Activated CD4-positive, alpha-beta T cell treated with anti-CD3 and anti-CD28 coated beads for 36 hours (primary cell): ENCODE measurements around the gene ASPHD1. TPM values are rescaled to one million over a fixed set of nuclear protein-coding genes. Genes with fewer than 3 reads are reported as not detected.

Source experiments
- ATAC-seq: fragments of 200-7000 bp; cut with Tn5 transposase; one replicate; pipeline ENCODE4 v1.10.0; 2021; ENCODE audit warnings: mild to moderate bottlenecking, moderate library complexity
- CTCF ChIA-PET: fragments of 350-600 bp; sonication (Branson Sonifier 250); formaldehyde crosslinking; loops from one replicate; lab custom pipeline; 2021; ENCODE audit warnings: antibody characterized with exemption; lab: Charles Lee
- POLR2A ChIA-PET: fragments of 350-600 bp; sonication (Branson Sonifier 250); formaldehyde crosslinking; loops from one replicate; lab custom pipeline; 2021; ENCODE audit warnings: antibody characterized with exemption, inconsistent platforms; lab: Charles Lee
- DNase-seq: peaks from one replicate; pipeline ENCODE4 v3.0.0-alpha.2; 2020
- H3K27ac Mint-ChIP-seq: one replicate; pipeline ENCODE4 v1.8.0; 2021; ENCODE audit warnings: mixed read lengths
- H3K27me3 Mint-ChIP-seq: one replicate; pipeline ENCODE4 v1.8.0; 2021; ENCODE audit warnings: mixed read lengths
- H3K36me3 Mint-ChIP-seq: one replicate; pipeline ENCODE4 v1.8.0; 2021; ENCODE audit warnings: low read depth, mixed read lengths
- H3K4me1 Mint-ChIP-seq: one replicate; pipeline ENCODE4 v1.8.0; 2021; ENCODE audit warnings: mixed read lengths
- H3K4me3 Mint-ChIP-seq: one replicate; pipeline ENCODE4 v1.8.0; 2021; ENCODE audit warnings: mild to moderate bottlenecking, moderate library complexity, mixed read lengths
- H3K9me3 Mint-ChIP-seq: one replicate; pipeline ENCODE4 v1.8.0; 2021; ENCODE audit warnings: low read depth, mixed read lengths
- intact Hi-C, 2 experiments: fragments of 100-400 bp; cut with DNase I in 1 of 2; cut with micrococcal nuclease in 1 of 2; formaldehyde crosslinking; loops; one replicate each; pipeline versions ENCODE4 v1.14.2 to v1.15.1; 2022 to 2024; cut with DNase I, micrococcal nuclease
- total RNA-seq, 2 experiments: library from RNA; stranded (reverse); gene quantifications; one replicate each; pipeline ENCODE4 v1.2.3, GENCODE V29; 2021

ASPHD1 gene
- total RNA-seq, result 1 to 10 TPM; 2.7 to 3.2 TPM

DNA sequence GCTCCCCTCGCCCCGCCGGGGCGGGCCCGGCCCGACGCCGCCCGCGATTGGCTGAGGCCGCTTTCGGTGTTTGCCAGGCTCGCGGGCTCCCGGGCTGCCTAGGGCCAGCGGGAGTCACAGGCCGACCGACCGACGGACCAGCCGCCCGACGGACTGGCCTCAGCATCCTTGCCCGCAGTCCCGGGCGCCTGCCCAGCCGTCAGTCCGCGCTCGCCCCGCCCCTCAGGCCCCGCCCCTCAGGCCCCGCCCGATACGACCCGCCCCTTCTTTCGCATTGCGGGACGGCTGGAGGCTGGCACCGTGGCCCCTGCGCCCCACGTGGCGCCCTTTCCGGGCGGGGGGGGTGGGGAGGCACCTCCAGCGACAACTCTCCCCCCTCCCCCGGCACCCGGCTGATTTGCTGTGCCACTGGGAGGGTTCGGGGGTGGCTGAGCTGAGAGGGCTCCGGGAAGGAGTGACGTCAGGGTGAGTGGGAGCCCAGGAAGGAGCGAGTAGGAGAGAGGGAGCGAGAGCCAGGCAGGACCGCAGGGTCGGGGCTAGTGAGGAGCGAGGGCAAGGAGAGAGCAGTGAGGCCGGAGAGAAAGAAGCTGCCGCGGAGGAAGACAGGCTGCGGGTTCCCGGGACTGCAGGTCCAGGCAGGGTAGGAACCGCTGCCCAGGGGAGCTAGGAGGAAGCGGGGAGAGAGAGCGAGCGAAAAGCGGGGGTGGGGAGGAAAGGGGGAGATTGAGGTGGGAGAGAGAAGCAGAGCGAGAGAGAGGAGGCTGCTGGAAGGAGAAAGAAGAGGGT, at the start of gene ASPHD1:
Gene ASPHD1 (plus strand): TSS at position 387 of the 786 bp plus-strand sequence. CDS start 484 bp downstream, outside the sequence.
- ChIA-PET CTCF (interaction anchor here (0.6 to 2.0 kb wide), 9 partner anchors 16 to 200 kb away, joined by 3 to 9 read pairs (median 3); partner anchors contain the start of gene TLCD3B), POLR2A (interaction anchor here (1.6 kb wide), 1 partner anchor 73 kb away, joined by 4 read pairs; the partner anchor contains the start of gene TAOK2)
- DNase-seq (peak; percentile 84), ATAC-seq (peak; percentile 92)
- Mint-ChIP-seq H3K4me3 (peak within 1 kb of the TSS; percentile 74), H3K4me1 (peaks cover 13% of the 10 kb centered on the region), H3K27ac (peak within 1 kb of the TSS; percentile 38), H3K27me3 (peaks cover 21% of the 10 kb centered on the region), H3K9me3 (no peaks in the 10 kb centered on the region), H3K36me3 (no peaks in the 10 kb centered on the region)
- intact Hi-C loops, result loop anchor here (1.0 kb wide), 7 partner anchors 23 to 192 kb away; partner anchors contain the start of genes KCTD13 (in 2 of the 2), CDIPT (in 1 of the 2), HIRIP3 (in 1 of the 2) and TAOK2 (in 1 of the 2)

GRCh38 chr16:29850998-29851397, 49.3 kb upstream of the ASPHD1 start:
- DNase-seq (no peak), ATAC-seq (no peak)
- ChIA-PET POLR2A (interaction anchor here (0.6 to 0.7 kb wide), 3 partner anchors 9 to 164 kb away, joined by 4 to 6 read pairs (median 5); no protein-coding TSS in a partner anchor), CTCF (interaction anchor here (0.6 to 0.8 kb wide), 4 partner anchors 23 to 50 kb away, joined by 3 to 5 read pairs (median 3); partner anchors contain the start of gene PAGR1)
- H3K4me3 Mint-ChIP-seq, result no peak overlapping the region
- peaks cover 7% of the 10 kb centered on the region for H3K4me1 Mint-ChIP-seq
- no peak overlapping the region for H3K27ac Mint-ChIP-seq
- no peaks in the 10 kb centered on the region for H3K9me3 Mint-ChIP-seq
- intact Hi-C loops, result no loop called here
- peaks cover 6% of the 10 kb centered on the region for H3K36me3 Mint-ChIP-seq
- H3K27me3 Mint-ChIP-seq, result no peaks in the 10 kb centered on the region

GRCh38 chr16:29852654-29853053, 47.6 kb upstream of the ASPHD1 start:
- Mint-ChIP-seq H3K4me1 (peaks cover 4% of the 10 kb centered on the region), H3K27ac (no peak overlapping the region), H3K36me3 (peaks cover 1% of the 10 kb centered on the region), H3K4me3 (no peak overlapping the region), H3K27me3 (no peaks in the 10 kb centered on the region), H3K9me3 (no peaks in the 10 kb centered on the region)
- intact Hi-C loops, result no loop called here
- ChIA-PET POLR2A (no interaction called here), CTCF (interaction anchor here (0.6 to 1.3 kb wide), 3 partner anchors 9 to 153 kb away, joined by 3 to 4 read pairs (median 3); no protein-coding TSS in a partner anchor)
- ATAC-seq (no peak), DNase-seq (no peak)

- H3K27ac Mint-ChIP-seq, result no peak overlapping the region
- peaks cover 6% of the 10 kb centered on the region for H3K36me3 Mint-ChIP-seq
- DNase-seq (peak; percentile 27), ATAC-seq (peak; percentile 64)
- ChIA-PET CTCF (interaction anchor here (0.6 to 1.4 kb wide), 4 partner anchors 9 to 39 kb away, joined by 3 to 4 read pairs (median 3); no protein-coding TSS in a partner anchor), POLR2A (no interaction called here)
- intact Hi-C loops, result no loop called here
- H3K27me3 Mint-ChIP-seq, result no peaks in the 10 kb centered on the region
- H3K4me1 Mint-ChIP-seq, result peaks cover 2% of the 10 kb centered on the region
- H3K4me3 Mint-ChIP-seq, result no peak overlapping the region
- no peaks in the 10 kb centered on the region for H3K9me3 Mint-ChIP-seq
These were observed 45.7 kb upstream of the ASPHD1 start for GRCh38 chr16:29854520-29855100.

GRCh38 chr16:29857133-29857760, 43.0 kb upstream of the ASPHD1 start:
- ATAC-seq (no peak), DNase-seq (no peak)
- Mint-ChIP-seq H3K4me3 (no peak overlapping the region), H3K27me3 (no peaks in the 10 kb centered on the region), H3K9me3 (no peaks in the 10 kb centered on the region), H3K36me3 (peaks cover 14% of the 10 kb centered on the region), H3K4me1 (peaks cover 18% of the 10 kb centered on the region), H3K27ac (no peak overlapping the region)
- ChIA-PET POLR2A (interaction anchor here (0.6 kb wide), 1 partner anchor 35 kb away, joined by 6 read pairs; no protein-coding TSS in a partner anchor), CTCF (interaction anchor here (3.5 kb wide), 1 partner anchor 9 kb away, joined by 15 read pairs; no protein-coding TSS in a partner anchor)
- intact Hi-C loops, result no loop called here

- ChIA-PET POLR2A (no interaction called here), CTCF (interaction anchor here (0.7 to 3.5 kb wide), 3 partner anchors 10 to 16 kb away, joined by 3 to 15 read pairs (median 4); no protein-coding TSS in a partner anchor)
- Mint-ChIP-seq H3K27ac (no peak overlapping the region), H3K4me3 (no peak overlapping the region), H3K27me3 (no peaks in the 10 kb centered on the region), H3K36me3 (peaks cover 16% of the 10 kb centered on the region), H3K9me3 (no peaks in the 10 kb centered on the region), H3K4me1 (peaks cover 18% of the 10 kb centered on the region)
- intact Hi-C loops, result no loop called here
- DNase-seq (no peak), ATAC-seq (no peak)
These were observed 42.0 kb upstream of the ASPHD1 start for GRCh38 chr16:29858149-29858849.

GRCh38 chr16:29858974-29859373, 41.3 kb upstream of the ASPHD1 start:
- DNase-seq (no peak), ATAC-seq (no peak)
- H3K9me3 Mint-ChIP-seq, result no peaks in the 10 kb centered on the region
- H3K27me3 Mint-ChIP-seq, result no peaks in the 10 kb centered on the region
- ChIA-PET CTCF (interaction anchor here (0.7 to 3.5 kb wide), 2 partner anchors 11 to 205 kb away, joined by 3 to 15 read pairs; no protein-coding TSS in a partner anchor), POLR2A (no interaction called here)
- no peak overlapping the region for H3K27ac Mint-ChIP-seq
- H3K4me3 Mint-ChIP-seq, result no peak overlapping the region
- peaks cover 18% of the 10 kb centered on the region for H3K4me1 Mint-ChIP-seq
- intact Hi-C loops, result no loop called here
- H3K36me3 Mint-ChIP-seq, result peaks cover 16% of the 10 kb centered on the region

DNA sequence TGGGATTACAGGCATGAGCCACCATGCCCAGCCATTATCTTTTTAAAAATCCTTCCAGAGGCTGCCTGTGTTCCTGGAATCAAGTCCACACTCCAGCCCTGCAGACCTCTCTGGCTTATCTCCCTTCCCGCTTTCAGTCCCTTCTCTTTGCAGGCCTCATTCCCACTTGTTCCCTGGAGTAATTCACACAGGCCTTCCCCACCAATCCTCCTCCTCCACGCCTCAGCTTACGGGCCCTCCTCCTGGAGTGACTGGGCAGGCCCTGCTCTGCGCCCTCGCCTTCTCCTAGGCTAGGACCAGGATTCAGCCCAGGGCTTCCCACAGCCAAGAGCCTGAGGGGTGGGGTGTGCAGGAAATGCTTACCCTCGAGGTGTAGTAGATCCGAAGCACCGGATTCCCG, 40.1 kb upstream of the ASPHD1 start:
- H3K27me3 Mint-ChIP-seq, result no peaks in the 10 kb centered on the region
- H3K36me3 Mint-ChIP-seq, result peaks cover 16% of the 10 kb centered on the region
- POLR2A ChIA-PET, result interaction anchor here (0.6 kb wide), 1 partner anchor 10 kb away, joined by 5 read pairs; no protein-coding TSS in a partner anchor
- DNase-seq, result no peak
- no peaks in the 10 kb centered on the region for H3K9me3 Mint-ChIP-seq
- ATAC-seq, result no peak
- CTCF ChIA-PET, result interaction anchor here (0.8 kb wide), 1 partner anchor 182 kb away, joined by 4 read pairs; no protein-coding TSS in a partner anchor
- intact Hi-C loops, result loop anchor here in 1 of 2 experiments (10.0 kb wide), 1 partner anchor 165 kb away; the partner anchor contains the start of gene C16orf92
- no peak overlapping the region for H3K4me3 Mint-ChIP-seq
- H3K27ac Mint-ChIP-seq, result no peak overlapping the region
- peaks cover 18% of the 10 kb centered on the region for H3K4me1 Mint-ChIP-seq

GRCh38 chr16:29862383-29862883, 37.9 kb upstream of the ASPHD1 start:
- Mint-ChIP-seq H3K4me3 (peak overlapping the region; percentile 90), H3K27ac (peak overlapping the region; percentile 93), H3K4me1 (peaks cover 18% of the 10 kb centered on the region), H3K36me3 (peaks cover 16% of the 10 kb centered on the region), H3K27me3 (no peaks in the 10 kb centered on the region), H3K9me3 (no peaks in the 10 kb centered on the region)
- POLR2A ChIA-PET, result interaction anchor here (0.5 to 1.5 kb wide), 3 partner anchors 15 to 66 kb away, joined by 3 to 4 read pairs (median 3); no protein-coding TSS in a partner anchor
- CTCF ChIA-PET, result interaction anchor here (2.2 to 2.6 kb wide), 2 partner anchors 14 to 55 kb away, joined by 8 to 9 read pairs; no protein-coding TSS in a partner anchor
- intact Hi-C loops, result loop anchor here (2.0 to 10.0 kb wide), 3 partner anchors 46 to 162 kb away; partner anchors contain the start of genes C16orf92 (in 1 of the 2) and PAGR1 (in 1 of the 2)
- ATAC-seq (peak; percentile 1), DNase-seq (no peak)
